OCI-M1 (cell line): Measurements from ENCODE around the gene SYNRG.

Experiments
- DNase-seq: peaks from one replicate; lab custom pipeline; 2025; lab: John Stamatoyannopoulos, UW

SYNRG gene

DNA sequence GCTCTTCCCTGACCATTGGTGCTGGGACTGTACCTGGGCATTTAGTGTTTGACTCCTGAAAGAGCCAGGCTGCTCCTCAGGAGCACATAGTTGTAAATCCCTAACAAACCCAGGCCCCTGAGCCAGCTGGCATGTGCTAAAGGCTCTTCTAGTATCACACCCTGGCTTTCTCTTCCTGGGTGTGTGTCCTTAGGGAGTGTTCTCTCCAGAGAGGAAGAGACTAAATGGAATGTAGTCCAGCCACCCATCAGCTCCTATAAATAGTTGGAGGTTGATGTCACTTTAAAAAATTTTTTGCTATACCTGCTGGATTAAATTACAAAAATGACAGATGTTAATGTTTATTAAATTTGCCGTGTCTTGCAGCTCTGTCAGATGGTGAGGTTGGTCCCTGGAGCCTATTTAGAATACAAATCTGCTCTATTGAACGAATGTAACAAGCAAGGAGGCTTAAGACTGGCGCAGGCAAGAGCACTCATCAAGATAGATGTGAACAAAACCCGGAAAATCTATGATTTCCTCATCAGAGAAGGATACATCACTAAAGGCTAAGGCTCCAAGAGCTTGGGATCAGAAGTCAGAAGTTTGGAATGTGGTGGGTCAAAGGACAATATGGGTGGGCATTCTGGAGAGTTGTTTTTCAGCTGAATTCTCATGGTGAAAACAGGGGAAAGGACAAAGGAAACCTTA is 132.6 kb downstream of the SYNRG start:
- no peak for DNase-seq

DNA sequence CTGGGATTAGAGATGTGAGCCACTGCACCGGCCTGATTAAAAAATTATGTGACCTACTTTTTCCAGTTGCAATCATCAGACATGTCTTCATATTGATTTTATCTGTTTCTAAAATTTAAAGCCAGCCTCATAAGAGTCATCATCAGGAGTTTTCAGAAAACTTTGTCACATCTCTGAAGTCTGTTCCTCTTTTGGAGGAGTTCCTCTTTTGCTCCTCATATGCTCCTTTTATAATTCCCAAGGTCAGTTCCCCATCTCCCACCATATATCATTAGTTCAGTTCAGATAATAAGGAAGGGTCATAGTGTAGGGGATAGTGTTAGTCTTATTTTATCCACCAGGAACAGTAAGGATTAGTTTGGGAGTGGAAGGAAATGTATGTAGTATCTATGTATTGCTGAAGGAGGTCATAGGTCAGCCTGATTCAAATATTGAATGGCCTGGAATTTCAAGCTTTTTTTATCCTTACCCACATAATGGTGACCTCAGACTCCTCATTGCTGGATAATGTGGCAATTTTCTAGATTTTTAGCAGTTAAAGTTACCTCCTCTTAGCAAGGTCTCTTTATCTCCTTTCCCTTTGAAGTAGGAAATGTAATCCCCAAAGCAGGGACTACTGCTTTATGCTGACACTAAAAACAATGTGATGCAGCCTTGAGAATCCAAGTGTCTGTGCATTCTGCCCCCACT is 133.3 kb downstream of the SYNRG start:
- DNase-seq = peak; percentile 79

DNA sequence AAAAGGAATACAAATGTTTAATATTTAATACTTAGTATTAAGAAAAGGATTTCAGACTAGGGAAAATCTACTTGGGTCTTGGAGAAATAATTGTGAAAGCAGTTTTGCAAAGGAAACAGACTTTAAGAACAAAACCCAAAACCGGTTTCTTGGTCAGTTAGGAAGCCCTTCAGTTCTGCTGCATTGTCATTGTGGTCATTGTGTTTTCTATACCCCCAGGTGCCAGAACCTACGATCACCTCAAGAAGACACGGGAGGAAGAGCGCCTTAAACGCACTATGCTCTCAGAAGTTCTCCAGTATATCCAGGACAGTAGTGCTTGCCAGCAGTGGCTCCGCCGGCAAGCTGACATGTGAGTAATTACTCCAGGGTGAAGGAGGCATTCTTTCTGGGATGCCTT is 139.0 kb downstream of the SYNRG start:
- DNase-seq = no peak

DNA sequence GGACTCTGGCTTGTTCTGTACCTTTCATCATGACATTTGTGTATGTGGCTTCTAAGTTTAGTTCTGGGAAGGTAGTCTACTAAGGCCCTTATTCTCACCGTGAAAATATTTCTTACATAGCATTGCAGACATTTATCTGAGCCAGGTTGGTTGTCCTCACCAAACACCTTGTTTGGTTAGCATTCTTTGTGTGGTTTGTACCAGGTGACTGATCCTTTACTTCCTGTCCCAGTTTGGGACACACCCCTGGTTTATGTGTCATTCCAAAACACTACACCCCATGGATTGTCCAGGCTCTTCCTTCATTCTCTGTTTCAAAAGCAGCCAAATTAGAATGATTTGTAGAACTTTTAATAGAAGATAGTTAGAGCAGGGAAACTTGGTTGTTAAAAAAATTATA is 142.7 kb downstream of the SYNRG start:
- DNase-seq = no peak

DNA sequence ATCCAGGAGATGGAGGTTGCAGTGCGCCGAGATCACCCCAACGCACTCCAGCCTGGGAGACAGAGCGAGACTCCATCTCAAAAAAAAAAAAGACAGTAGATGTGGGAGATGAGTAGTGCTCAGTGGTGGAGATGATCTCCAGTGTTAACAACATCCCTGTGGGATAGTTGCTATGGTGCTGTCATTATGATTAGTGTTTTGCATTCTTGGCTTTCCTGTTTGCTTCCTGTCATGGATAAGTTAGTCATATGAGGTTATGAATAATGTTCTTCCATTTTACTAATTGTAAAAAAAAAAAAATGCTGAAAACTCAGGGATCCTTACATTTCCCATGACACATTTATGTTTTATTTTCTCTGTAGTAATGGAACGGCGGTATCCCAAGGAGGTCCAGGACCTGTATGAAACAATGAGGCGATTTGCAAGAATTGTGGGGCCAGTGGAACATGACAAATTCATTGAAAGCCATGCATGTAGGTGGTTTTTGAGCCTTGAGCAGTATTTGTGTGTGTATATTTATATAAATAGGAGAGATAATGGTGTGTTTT is 144.1 kb downstream of the SYNRG start:
- DNase-seq = no peak
